H1 (cell line): ENCODE measurements around the gene LRP1-AS. TPM values are rescaled to one million over a fixed set of nuclear protein-coding genes. Genes with fewer than 3 reads are reported as not detected.

ENCODE experiments used
- ATF3 ChIP-seq: IDR thresholded peaks from 2 replicates; pipeline ENCODE4 v1.6.1; 2011; ENCODE audit warnings: low read depth, mild to moderate bottlenecking, low read length; ENCODE audit not compliant: insufficient read depth
- CEBPB ChIP-seq: IDR thresholded peaks from 2 replicates; pipeline ENCODE4 v1.6.1; 2012; ENCODE audit warnings: low read depth, low read length
- E2F6 ChIP-seq: IDR thresholded peaks from 2 replicates; pipeline ENCODE4 v1.6.1; 2012; ENCODE audit warnings: inconsistent platforms
- NANOG ChIP-seq: IDR thresholded peaks from 2 replicates; pipeline ENCODE4 v1.6.1; 2011; ENCODE audit warnings: low read length, low read depth, mild to moderate bottlenecking, inconsistent platforms; ENCODE audit not compliant: insufficient read depth, poor library complexity, severe bottlenecking
- POU5F1 ChIP-seq: IDR thresholded peaks from 2 replicates; pipeline ENCODE4 v1.6.1; 2011; ENCODE audit warnings: low read depth, mild to moderate bottlenecking, low read length, moderate library complexity
- ZNF274 ChIP-seq: IDR thresholded peaks from 2 replicates; pipeline ENCODE4 v1.7.0; 2012; ENCODE audit warnings: low read length, borderline replicate concordance; ENCODE audit errors: extremely low read depth
- polyA plus RNA-seq, 7 experiments: library from polyadenylated mRNA; depleted of rRNA in 3 of 7; stranded (reverse) in 5 of 7; unstranded in 2 of 7; fragments of >200 nt in 5 of 7; fragments of 200-250 nt in 2 of 7; gene quantifications; 1 replicate in 5 of 7; 2 replicates in 1 of 7; 4 replicates in 1 of 7; pipeline versions ENCODE4 v1.2.1 to v1.2.3, GENCODE V29; 2011 to 2013; ENCODE audit warnings: missing spikeins in 2 of 7, mixed read lengths in 2 of 7
- total RNA-seq: library from RNA; stranded (reverse); fragmentation: NEBNext Ultra II Directional; extraction: Animal tissue kit (Norgen Biotek cat#: 25700); gene quantifications from 2 replicates; pipeline ENCODE4 v1.2.1, GENCODE V29; 2021

The LRP1-AS gene
- total and polyA plus RNA-seq, 2 of the 8 experiments (the other 6 are each of a cell fraction or from before 2014, with no cell fraction given), result not detected

GRCh38 chr12:57169969-57170368 is 22.6 kb upstream of the LRP1-AS start (continued):
- TF ChIP-seq POU5F1 (no peak), CEBPB (no peak), ZNF274 (no peak), NANOG (no peak), ATF3 (no peak), E2F6 (no peak)
- TF ChIP-seq, all 59 proteins: peak for 0
